GM04504 (cell line): ENCODE measurements around the gene GON7.
"Not testable (repeated sequence)": the region's sequence is repeated elsewhere in the genome, so short reads cannot be mapped to it uniquely, and the experiment has no call there.

Experiments used
- DNase-seq: peaks from one replicate; pipeline ENCODE4 v3.0.0-alpha.2; 2012; ENCODE audit warnings: low read depth

GON7 gene, protein sequence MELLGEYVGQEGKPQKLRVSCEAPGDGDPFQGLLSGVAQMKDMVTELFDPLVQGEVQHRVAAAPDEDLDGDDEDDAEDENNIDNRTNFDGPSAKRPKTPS

GRCh38 chr14:93206793-93207467 is at the start of gene GON7, which contains the start of gene UBR7:
TSS of gene GON7 (minus strand) at chr14:93207065. CDS start at chr14:93207037, 28 bp downstream.
TSS of gene UBR7 (plus strand) at chr14:93207256. CDS start at chr14:93207292, 36 bp downstream.
- DNase-seq, result peak; percentile 95

GRCh38 chr14:93249128-93249831 is 42.4 kb upstream of the GON7 start:
- no peak for DNase-seq

DNA sequence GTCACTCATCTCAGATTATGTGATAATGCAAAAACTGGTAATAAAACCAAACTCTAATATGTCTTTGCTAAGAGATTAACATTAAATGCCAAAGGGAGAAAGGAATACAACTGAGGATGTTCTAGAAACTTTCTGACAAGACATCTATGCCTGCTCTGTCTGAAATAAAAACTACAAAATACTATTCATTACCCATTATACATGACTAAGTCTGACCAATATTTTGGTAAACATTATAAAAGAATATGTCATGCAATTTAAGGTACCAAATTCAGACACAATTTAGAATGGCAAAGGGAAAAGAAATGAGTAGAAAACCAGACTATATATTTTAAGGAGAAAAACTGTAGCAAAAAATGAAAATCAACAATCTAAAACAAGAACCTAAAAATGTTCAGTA is 39.7 kb upstream of the GON7 start:
- no peak for DNase-seq

DNA sequence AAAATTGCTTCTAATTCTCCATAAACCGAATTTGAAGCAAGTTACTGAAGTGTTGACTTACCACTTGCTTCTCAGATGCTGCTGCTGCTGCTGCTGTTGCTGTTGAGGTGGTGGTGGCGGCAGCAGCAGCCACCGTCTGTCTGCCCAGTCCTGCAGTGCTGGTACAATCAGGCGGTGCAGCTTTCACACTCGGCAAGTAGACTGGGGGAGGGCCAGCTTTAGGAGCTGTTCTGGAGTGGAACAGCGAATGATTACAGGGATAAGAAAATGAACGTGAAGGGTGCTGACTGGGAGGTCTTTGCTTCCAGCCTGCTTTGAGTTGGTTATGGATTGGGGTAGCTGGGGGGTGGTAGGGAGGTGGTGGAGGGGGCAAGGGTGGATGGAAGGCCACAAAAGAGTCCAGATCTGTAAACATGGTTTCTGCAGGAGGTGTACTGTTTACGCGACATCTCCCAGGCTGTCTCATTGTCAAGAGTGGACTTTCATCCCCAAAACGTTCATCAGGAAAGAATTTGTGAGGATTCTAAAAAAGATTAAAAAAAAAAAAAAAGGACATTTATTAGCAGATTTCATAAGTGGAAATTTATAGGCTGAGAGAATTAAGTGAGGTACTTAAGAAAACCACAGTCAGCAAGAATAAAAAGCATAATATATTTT is 39.0 kb upstream of the GON7 start:
- DNase-seq, result no peak

GRCh38 chr14:93240678-93241000 is 33.8 kb upstream of the GON7 start:
- no peak for DNase-seq

DNA sequence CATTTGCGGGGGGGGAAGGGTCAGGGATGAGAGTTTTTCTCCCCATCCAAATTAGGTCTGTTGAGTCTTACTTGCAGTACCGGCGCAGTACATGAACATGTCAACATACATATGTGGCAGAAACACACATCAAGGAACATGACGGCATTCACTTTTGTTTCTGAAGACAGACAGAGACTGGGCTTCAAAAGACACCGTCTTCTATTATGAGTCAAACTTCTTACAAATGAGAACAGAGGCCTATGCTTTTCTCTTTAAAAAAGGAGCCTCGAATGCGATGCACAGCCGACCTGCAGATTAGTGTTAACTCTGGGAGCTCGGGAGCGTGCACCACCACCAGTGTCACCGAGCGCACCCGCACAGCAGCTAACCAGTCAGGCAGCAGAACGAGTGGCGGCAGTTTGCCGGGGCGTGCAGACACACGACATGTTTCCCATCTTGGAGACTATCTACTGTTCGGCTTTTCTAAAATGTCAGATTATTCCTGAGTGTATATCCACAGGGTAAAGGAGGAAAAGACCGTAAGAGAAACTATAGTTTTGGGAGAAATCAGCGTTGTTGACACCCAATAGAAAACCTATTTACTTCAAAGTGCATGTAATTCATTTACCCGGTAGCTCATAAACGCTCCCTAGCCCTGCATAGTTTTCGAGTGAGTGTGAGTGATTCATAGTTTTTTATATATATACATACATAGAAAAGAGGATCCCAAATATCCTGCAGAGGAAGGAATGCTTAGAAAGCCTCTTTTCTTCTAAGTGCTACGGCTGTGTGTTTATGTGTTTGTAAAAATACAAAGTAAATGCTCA is 33.2 kb upstream of the GON7 start:
- no peak for DNase-seq

- peak; percentile 57 for DNase-seq
Observed at GRCh38 chr14:93234798-93235197, 27.9 kb upstream of the GON7 start.

GRCh38 chr14:93233078-93233477 is 26.2 kb upstream of the GON7 start:
- not testable (repeated sequence) for DNase-seq

DNA sequence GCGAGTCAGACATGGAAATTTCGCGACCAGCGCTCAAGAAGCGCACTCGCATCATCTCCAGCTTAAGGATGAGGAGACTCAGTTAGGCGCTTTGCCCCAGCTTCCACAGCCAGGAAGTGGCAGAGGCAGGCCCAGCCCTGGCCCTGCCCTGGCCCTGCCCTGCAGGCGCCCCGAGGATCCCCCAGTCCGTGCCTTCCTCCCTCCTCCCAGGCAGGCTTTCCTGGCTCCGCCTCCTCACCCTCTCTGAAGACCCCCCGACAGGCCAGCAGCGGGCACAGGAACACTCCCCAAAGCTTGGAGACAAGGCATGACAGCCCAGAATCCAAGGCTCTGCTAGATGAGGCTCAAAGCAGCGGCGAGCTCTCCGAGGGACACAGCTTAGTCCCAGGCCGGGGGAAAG is 25.3 kb upstream of the GON7 start:
- DNase-seq, result no peak

GRCh38 chr14:93231129-93231979 is 24.5 kb upstream of the GON7 start:
- no peak for DNase-seq

DNA sequence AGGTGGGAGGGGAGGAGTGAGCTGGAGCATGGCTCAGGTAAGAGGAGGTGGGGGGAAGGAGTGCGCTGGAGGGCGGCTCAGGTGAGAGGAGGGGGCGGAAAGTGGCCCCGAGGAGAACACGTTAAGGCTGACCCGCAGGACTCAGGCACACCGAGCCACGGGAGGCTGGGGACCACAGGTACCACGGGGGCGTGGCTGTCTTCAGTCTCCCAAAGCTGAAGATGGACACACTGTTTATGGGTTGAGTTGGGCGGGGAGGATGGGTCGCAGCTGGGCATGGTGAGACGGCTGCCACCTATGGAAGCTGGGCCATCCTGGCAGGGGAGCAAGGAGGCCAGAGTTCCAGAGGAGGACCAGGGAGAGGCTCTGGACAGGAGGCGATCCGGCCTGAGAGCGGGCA is 23.7 kb upstream of the GON7 start:
- no peak for DNase-seq

DNA sequence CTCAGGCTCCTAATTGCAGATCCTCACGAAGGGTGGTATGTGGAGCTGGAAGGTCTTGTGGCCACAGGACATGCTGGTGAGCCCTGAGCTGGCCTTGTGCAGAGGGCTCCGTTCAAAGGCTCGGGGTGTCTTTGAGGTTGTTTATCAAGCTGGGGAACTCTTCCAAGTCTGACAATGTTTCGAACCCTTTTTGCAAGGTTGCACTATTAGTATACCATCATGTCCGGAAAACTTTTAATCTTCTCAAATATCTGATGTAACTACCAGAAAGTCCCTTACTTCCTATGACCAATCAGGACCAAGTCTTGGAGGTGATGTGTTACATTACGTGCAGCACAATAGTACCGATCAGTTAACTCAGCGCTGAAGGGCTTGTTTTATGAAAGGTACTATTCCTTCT is 21.7 kb upstream of the GON7 start:
- DNase-seq, result no peak

DNA sequence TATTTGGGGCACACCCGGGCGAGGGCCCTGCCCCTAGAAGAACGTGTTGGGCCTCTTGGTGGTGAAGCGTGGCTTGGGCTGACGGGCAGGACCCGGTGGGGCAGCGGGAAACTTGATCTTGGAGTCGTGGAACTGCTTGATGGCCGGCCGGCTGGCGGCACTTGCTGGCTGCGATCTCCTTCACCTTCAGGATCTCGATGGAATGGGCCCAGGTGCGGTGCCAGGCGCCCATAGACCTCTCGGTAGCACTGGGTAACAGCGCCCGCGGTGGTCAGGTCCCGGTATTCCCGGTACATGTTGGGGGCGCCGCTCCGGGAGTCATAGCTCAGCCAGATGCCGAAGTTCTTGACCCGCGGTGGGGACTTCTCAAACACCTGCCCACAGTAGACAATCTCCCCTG is 16.7 kb upstream of the GON7 start:
- DNase-seq, result no peak

GRCh38 chr14:93220509-93220908 is 13.6 kb upstream of the GON7 start:
- no peak for DNase-seq

DNA sequence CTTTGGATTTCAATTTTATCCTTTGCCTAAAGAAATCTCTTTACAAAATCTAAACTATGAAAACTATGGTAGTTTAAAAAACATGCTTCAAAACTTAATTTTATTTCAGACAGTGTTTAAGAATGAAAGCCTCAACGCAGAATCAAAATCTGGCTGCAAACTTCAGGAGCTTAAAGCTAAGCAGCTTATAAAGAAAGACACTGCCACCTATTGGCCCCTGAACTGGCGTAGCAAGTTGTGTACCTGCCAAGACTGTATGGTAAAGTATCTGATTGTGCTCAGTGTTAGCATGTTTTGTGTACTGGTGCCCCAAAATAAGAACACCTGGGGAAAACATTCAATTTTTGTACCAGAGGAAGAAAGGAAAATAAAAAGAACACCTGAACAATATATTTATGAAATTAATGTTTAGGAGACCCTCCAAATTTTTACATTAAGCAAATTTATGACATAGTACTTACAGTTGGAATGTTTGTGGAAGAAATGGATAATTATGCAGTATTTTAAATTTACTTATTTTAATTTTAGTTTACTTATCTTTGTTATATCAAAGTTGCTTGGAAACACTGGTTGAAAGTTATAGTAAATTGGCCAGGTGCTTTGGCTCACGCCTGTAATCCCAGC is 12.3 kb upstream of the GON7 start:
- DNase-seq, result no peak

- DNase-seq, result no peak
Observed at GRCh38 chr14:93214598-93214997, 7.7 kb upstream of the GON7 start.

DNA sequence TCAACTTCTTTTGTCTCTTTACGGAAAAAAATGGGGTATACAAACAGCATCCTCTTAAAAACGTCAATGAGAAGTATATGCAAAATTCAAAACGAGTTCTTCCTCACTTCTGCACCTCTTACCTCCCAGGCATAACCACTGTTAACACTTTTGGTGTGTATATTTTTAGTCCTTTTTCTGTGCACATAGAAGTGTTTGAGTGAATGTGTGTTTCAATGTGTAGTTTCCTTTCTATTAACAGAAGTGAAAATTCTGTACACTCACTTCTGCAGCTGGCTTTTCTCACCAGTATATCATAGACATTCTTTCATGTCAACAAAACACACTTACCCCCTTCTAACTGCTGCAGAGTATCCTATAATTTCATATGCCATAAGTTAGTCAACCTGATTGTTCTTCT is 5.6 kb upstream of the GON7 start:
- DNase-seq, result no peak

DNA sequence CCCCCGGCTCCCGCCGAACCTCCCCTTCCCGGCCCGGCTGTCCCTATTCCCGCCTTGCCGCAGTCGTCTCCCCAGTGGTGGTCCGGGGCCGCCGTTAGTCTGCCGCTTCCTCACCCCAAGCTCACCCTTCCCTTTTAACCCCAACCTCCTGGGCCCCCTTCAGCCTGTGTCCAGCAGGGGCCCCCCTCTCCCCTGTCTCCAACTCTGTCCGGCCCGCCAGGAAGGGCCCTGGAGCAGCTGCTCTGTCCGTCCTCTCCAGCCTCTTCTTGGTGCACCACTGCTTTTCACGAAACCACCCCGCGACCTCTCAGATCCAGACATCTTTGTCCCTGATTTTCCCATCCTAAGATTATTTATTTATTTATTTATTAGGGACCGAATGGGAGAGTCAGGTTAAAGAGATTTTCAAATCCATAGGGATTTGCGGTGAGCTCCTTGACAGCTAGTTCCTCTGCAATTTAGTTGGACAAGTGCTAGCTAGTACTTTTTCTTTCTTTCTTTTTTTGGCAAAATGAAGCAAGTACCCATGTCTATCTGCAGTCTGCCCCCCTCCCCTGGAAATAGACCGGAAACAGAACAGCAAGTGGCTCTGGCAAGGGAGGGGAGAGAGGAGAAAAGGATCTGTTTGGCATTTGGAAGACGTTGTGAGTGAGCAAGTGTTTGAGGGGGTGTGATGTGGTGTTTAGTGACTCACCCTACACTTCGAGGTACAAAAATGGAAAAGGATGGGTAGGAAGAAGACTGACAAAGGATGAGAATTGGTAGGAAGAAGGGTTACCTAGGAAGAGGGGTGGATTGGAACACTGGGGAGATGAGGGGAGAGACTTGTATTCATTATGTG is 823 bp upstream of the GON7 start:
- no peak for DNase-seq

GRCh38 chr14:93201155-93201704 is 5.6 kb downstream of the GON7 start:
- DNase-seq, result no peak

DNA sequence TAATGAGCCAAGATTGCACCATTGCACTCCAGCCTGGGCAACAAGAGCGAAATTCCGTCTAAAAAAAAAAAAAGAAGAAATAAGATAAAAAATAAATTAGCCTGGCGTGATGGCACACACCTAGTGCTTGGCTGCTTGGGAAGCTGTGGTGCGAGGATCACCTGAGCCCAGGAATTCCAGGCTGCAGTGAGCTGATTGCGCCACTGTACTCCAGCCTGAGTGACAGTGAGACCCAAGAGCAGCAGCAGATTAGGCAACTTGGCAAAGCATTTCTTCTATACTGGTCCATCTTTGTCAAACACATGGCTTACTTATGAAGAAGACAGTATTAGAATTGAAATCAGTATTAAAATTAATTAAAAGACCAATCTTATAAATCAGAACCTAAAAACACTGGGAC is 6.3 kb downstream of the GON7 start:
- no peak for DNase-seq
